ENCODE results near the gene UBE2G1. TPM values are rescaled to one million over a fixed set of nuclear protein-coding genes. Genes with fewer than 3 reads are reported as not detected.

UBE2G1 gene
- total and polyA plus RNA-seq, 2 of the 13 experiments (the other 11 are each of a cell fraction or from before 2014, with no cell fraction given) = 27.9 to 42.6 TPM

DNA sequence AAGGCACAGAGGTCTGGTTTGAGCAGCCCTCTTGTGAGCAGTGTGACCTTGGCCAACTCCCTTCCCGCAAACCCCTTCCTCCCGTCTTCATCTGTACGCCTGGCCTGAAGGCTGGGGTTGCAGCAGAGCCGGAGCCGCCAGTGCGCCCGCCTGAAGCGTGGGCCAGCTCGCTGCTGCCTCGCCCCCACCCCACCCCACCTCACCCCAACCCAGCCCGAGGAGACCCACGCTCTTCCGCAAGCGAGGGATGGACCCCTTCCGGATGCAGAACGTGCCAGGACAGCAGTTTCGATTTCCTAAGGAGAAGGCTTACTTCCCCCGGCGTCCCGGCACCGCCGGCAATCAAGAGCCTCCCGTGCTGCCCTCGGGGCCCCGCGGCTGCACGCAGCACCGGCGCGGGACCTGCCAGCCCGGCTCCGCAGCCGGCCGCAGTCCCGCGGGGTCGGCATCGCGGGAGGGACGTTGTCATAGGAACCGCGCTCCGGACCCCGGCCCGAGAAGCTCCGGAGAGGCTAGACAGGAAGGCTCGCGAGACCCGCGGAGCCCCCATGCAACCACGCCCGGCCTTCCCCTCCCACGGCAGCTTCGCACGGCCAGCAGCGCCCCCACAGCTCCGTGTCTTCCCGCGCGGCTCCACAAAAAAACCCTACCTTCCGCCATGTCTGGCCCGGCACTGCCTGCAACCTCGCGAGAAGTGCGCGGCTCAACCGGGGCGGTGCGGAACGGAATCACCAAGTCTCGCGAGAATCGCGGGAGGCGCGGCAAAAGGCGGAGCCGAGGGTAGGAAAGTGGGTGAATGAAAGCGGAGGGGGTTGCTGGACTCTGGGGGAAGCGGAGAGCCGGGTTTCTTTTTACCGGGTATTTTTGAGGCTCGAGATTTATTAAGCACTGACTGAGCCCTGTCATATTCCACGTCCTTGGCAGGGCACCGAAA, 102.9 kb downstream of the UBE2G1 start, which contains the start of gene ANKFY1 (continued):
- TF ChIP-seq ZNF263 (CRISPR knock-in tag; IDR thresholded peaks at IDR 0.05) (no peak), NKX3-1 (CRISPR knock-in tag; IDR thresholded peaks at IDR 0.05) (no peak; the same call in 1 of the 2 replicates), GFI1 (CRISPR knock-in tag; IDR thresholded peaks at IDR 0.05; ENCODE audit: borderline replicate concordance) (no peak), ZNF329 (CRISPR knock-in tag; IDR thresholded peaks at IDR 0.05; ENCODE audit: low read depth) (peak; percentile 45; the same call in 1 of the 2 replicates), MXI1 (IDR thresholded peaks at IDR 0.05; ENCODE audit: borderline replicate concordance, low read depth, low read length) (peak; percentile 85; the same call in 2 of the 3 replicates), THAP9 (CRISPR knock-in tag; IDR thresholded peaks at IDR 0.05; ENCODE audit: borderline replicate concordance) (peak; percentile 87; the same call in 1 of the 2 replicates), ZNF317 (CRISPR knock-in tag; IDR thresholded peaks at IDR 0.05) (no peak), MED1 (CRISPR knock-in tag; IDR thresholded peaks at IDR 0.05) (peak; percentile 33; the same call in 1 of the 2 replicates), ZNF83 (CRISPR knock-in tag; IDR thresholded peaks at IDR 0.05; ENCODE audit: borderline replicate concordance) (0 out of 2 replicates have a peak, but pooled peaks have one; percentile 20), ZNF281 (CRISPR knock-in tag; IDR thresholded peaks at IDR 0.05; ENCODE audit: borderline replicate concordance) (no peak), ZNF350 (CRISPR knock-in tag; IDR thresholded peaks at IDR 0.05; ENCODE audit: borderline replicate concordance, low read depth) (peak; percentile 86), FOXA3 (CRISPR knock-in tag; IDR thresholded peaks at IDR 0.05) (peak; percentile 59)
- TF ChIP-seq, protein P1, sequence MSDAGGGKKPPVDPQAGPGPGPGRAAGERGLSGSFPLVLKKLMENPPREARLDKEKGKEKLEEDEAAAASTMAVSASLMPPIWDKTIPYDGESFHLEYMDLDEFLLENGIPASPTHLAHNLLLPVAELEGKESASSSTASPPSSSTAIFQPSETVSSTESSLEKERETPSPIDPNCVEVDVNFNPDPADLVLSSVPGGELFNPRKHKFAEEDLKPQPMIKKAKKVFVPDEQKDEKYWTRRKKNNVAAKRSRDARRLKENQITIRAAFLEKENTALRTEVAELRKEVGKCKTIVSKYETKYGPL (CRISPR knock-in tag; IDR thresholded peaks at IDR 0.05) = no peak
- TF ChIP-seq, protein P2, sequence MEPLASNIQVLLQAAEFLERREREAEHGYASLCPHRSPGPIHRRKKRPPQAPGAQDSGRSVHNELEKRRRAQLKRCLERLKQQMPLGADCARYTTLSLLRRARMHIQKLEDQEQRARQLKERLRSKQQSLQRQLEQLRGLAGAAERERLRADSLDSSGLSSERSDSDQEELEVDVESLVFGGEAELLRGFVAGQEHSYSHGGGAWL (CRISPR knock-in tag; IDR thresholded peaks at IDR 0.05) = peak; percentile 64; the same call in 1 of the 2 replicates
- TF ChIP-seq, protein P3, sequence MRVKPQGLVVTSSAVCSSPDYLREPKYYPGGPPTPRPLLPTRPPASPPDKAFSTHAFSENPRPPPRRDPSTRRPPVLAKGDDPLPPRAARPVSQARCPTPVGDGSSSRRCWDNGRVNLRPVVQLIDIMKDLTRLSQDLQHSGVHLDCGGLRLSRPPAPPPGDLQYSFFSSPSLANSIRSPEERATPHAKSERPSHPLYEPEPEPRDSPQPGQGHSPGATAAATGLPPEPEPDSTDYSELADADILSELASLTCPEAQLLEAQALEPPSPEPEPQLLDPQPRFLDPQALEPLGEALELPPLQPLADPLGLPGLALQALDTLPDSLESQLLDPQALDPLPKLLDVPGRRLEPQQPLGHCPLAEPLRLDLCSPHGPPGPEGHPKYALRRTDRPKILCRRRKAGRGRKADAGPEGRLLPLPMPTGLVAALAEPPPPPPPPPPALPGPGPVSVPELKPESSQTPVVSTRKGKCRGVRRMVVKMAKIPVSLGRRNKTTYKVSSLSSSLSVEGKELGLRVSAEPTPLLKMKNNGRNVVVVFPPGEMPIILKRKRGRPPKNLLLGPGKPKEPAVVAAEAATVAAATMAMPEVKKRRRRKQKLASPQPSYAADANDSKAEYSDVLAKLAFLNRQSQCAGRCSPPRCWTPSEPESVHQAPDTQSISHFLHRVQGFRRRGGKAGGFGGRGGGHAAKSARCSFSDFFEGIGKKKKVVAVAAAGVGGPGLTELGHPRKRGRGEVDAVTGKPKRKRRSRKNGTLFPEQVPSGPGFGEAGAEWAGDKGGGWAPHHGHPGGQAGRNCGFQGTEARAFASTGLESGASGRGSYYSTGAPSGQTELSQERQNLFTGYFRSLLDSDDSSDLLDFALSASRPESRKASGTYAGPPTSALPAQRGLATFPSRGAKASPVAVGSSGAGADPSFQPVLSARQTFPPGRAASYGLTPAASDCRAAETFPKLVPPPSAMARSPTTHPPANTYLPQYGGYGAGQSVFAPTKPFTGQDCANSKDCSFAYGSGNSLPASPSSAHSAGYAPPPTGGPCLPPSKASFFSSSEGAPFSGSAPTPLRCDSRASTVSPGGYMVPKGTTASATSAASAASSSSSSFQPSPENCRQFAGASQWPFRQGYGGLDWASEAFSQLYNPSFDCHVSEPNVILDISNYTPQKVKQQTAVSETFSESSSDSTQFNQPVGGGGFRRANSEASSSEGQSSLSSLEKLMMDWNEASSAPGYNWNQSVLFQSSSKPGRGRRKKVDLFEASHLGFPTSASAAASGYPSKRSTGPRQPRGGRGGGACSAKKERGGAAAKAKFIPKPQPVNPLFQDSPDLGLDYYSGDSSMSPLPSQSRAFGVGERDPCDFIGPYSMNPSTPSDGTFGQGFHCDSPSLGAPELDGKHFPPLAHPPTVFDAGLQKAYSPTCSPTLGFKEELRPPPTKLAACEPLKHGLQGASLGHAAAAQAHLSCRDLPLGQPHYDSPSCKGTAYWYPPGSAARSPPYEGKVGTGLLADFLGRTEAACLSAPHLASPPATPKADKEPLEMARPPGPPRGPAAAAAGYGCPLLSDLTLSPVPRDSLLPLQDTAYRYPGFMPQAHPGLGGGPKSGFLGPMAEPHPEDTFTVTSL (CRISPR knock-in tag; IDR thresholded peaks at IDR 0.05; ENCODE audit: borderline replicate concordance) = no peak

All from HepG2 (cell line).